ENCODE results near the gene TMEM263. TPM values are rescaled to one million over a fixed set of nuclear protein-coding genes. Genes with fewer than 3 reads are reported as not detected.

Gene TMEM263
- total RNA-seq, 1 experiment from 2014 or later, result 31.3 TPM

- DNase-seq (ENCODE audit: low read depth, low spot score), result no peak
- no peak overlapping the region for H3K4me2 ChIP-seq (ENCODE audit: low read length)
- no peak overlapping the region for H3K4me3 ChIP-seq (replicated peaks in 1 of 2; ENCODE audit: low read depth in 1 of 2, low read length in 2 of 2)
- RAD21 ChIA-PET (ENCODE audit: low non-redundant PET in 1 of 2, low total read pairs in 2 of 2, uncharacterized antibody in 2 of 2, unreplicated experiment in 2 of 2), result no interaction called here
- H3K9ac ChIP-seq (ENCODE audit: low read length), result no peak overlapping the region
- no peaks in the 10 kb centered on the region for H4K20me1 ChIP-seq (ENCODE audit: insufficient read depth)
- peaks cover 0 to 13% of the 10 kb centered on the region in 2 experiments; a peak in 3 of 4 replicates for H3K36me3 ChIP-seq (ENCODE audit: control insufficient read depth in 1 of 2, insufficient read depth in 2 of 2, low read length in 2 of 2)
- CTCF ChIA-PET, result no interaction called here
- no peaks in the 10 kb centered on the region for H3K79me2 ChIP-seq (ENCODE audit: insufficient read depth, low read length)
- no peaks in the 10 kb centered on the region for H3K9me2 ChIP-seq (ENCODE audit: insufficient read depth)
- intact Hi-C loops (cut with micrococcal nuclease), result no loop called here
- no peak overlapping the region for H3K27ac ChIP-seq (ENCODE audit: low read depth, low read length)
- TF ChIP-seq POLR2AphosphoS5 (IDR thresholded peaks at IDR 0.05; ENCODE audit: low read depth, low read length) (no peak), SRF (IDR thresholded peaks at IDR 0.05; ENCODE audit: low read depth) (no peak), REST (IDR thresholded peaks at IDR 0.05; ENCODE audit: low read depth) (no peak), ZNF274 (IDR thresholded peaks at IDR 0.05; ENCODE audit: low read depth, low read length) (no peak)
- BruUV-seq (replicated peaks), result no TSS peak
- no peak overlapping the region for H2AFZ ChIP-seq (ENCODE audit: low read depth, low read length, poor library complexity, severe bottlenecking)
- POLR2A ChIA-PET, result no interaction called here
- no peaks in the 10 kb centered on the region for H3K27me3 ChIP-seq (ENCODE audit: insufficient read depth, low read length)
- H3K9me3 ChIP-seq (ENCODE audit: control insufficient read depth in 1 of 2, insufficient read depth in 1 of 2, low read depth in 1 of 2, low read length in 2 of 2), result no peaks in the 10 kb centered on the region
- ATAC-seq, result no peak
- H3K4me1 ChIP-seq (ENCODE audit: control insufficient read depth in 1 of 2, insufficient read depth in 2 of 2, low read length in 2 of 2), result peaks cover 3 to 5% of the 10 kb centered on the region in 2 experiments; a peak in 2 of 4 replicates
These were observed 19.4 kb downstream of the TMEM263 start for GRCh38 chr12:106975098-106975497.

GRCh38 chr12:106975993-106976658 lies 20.4 kb downstream of the TMEM263 start:
- ChIA-PET RAD21 (ENCODE audit: low non-redundant PET in 1 of 2, low total read pairs in 2 of 2, uncharacterized antibody in 2 of 2, unreplicated experiment in 2 of 2) (no interaction called here), POLR2A (interaction anchor here (0.7 kb wide), 1 partner anchor 10 kb away, joined by 5 read pairs; no protein-coding TSS in a partner anchor), CTCF (interaction anchor here (0.7 kb wide), 1 partner anchor 21 kb away, joined by 3 read pairs; the partner anchor contains the start of gene TMEM263)
- peaks cover 3 to 5% of the 10 kb centered on the region in 2 experiments; a peak in 2 of 4 replicates for H3K4me1 ChIP-seq (ENCODE audit: control insufficient read depth in 1 of 2, insufficient read depth in 2 of 2, low read length in 2 of 2)
- no peak overlapping the region for H2AFZ ChIP-seq (ENCODE audit: low read depth, low read length, poor library complexity, severe bottlenecking)
- no peak overlapping the region for H3K4me2 ChIP-seq (ENCODE audit: low read length)
- H3K9ac ChIP-seq (ENCODE audit: low read length), result no peak overlapping the region
- ATAC-seq, result no peak
- no TSS peak for BruUV-seq (replicated peaks)
- no peaks in the 10 kb centered on the region for H4K20me1 ChIP-seq (ENCODE audit: insufficient read depth)
- H3K79me2 ChIP-seq (ENCODE audit: insufficient read depth, low read length), result no peaks in the 10 kb centered on the region
- no peak overlapping the region for H3K27ac ChIP-seq (ENCODE audit: low read depth, low read length)
- no peaks in the 10 kb centered on the region for H3K9me2 ChIP-seq (ENCODE audit: insufficient read depth)
- no peak for DNase-seq (ENCODE audit: low read depth, low spot score)
- H3K9me3 ChIP-seq (ENCODE audit: control insufficient read depth in 1 of 2, insufficient read depth in 1 of 2, low read depth in 1 of 2, low read length in 2 of 2), result no peaks in the 10 kb centered on the region
- H3K36me3 ChIP-seq (ENCODE audit: control insufficient read depth in 1 of 2, insufficient read depth in 2 of 2, low read length in 2 of 2), result peaks cover 0 to 7% of the 10 kb centered on the region in 2 experiments; a peak in 3 of 4 replicates
- intact Hi-C loops (cut with micrococcal nuclease), result no loop called here
- no peak overlapping the region for H3K4me3 ChIP-seq (replicated peaks in 1 of 2; ENCODE audit: low read depth in 1 of 2, low read length in 2 of 2)
- no peak for TF ChIP-seq SIN3A (IDR thresholded peaks at IDR 0.05; ENCODE audit: low read depth)
- no peak for TF ChIP-seq ATF3 (IDR thresholded peaks at IDR 0.05)
- no peak for TF ChIP-seq TCF7L2 (IDR thresholded peaks at IDR 0.05; ENCODE audit: borderline replicate concordance, extremely low read depth, insufficient read depth, insufficient read length)
- no peaks in the 10 kb centered on the region for H3K27me3 ChIP-seq (ENCODE audit: insufficient read depth, low read length)
